GM12875 (cell line): Measurements from ENCODE around the gene CABP5.

Source experiments
- H3K4me3 ChIP-seq: one replicate; pipeline ENCODE4 v1.5.1; 2011; ENCODE audit warnings: low read depth, low read length, control low read depth
- TF ChIP-seq, protein P1 (sequence below): IDR thresholded peaks from 2 replicates; pipeline ENCODE4 v1.5.1; 2011; ENCODE audit warnings: low read depth, mild to moderate bottlenecking, control low read depth, inconsistent platforms, low read length, moderate library complexity, borderline replicate concordance; ENCODE audit not compliant: insufficient read depth

The CABP5 gene

GRCh38 chr19:48000846-48001245 lies 43.0 kb downstream of the CABP5 start:
- TF ChIP-seq, protein P1, sequence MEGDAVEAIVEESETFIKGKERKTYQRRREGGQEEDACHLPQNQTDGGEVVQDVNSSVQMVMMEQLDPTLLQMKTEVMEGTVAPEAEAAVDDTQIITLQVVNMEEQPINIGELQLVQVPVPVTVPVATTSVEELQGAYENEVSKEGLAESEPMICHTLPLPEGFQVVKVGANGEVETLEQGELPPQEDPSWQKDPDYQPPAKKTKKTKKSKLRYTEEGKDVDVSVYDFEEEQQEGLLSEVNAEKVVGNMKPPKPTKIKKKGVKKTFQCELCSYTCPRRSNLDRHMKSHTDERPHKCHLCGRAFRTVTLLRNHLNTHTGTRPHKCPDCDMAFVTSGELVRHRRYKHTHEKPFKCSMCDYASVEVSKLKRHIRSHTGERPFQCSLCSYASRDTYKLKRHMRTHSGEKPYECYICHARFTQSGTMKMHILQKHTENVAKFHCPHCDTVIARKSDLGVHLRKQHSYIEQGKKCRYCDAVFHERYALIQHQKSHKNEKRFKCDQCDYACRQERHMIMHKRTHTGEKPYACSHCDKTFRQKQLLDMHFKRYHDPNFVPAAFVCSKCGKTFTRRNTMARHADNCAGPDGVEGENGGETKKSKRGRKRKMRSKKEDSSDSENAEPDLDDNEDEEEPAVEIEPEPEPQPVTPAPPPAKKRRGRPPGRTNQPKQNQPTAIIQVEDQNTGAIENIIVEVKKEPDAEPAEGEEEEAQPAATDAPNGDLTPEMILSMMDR: no peak
- no peak overlapping the region for H3K4me3 ChIP-seq

DNA sequence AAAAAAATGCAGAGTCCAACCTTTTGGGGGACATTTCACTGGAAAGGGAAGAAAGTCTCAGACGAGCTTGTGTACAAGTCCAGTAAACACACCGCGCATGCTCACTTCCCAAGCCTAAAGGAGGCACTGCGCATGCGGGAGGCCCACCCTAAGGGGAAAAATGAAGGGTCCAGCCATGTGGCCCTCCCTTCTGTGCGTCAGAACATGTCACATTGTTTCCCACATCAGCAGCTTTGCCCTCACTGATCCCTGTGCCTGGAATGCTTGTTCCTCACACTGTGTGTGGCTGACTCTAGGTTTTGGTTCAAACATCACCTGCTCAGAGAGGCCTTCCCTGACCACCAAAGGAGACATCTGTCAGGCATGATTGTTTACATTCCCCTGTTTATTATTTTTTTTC lies 45.1 kb downstream of the CABP5 start:
- no peak overlapping the region for H3K4me3 ChIP-seq
- TF ChIP-seq, protein P1: no peak

GRCh38 chr19:47996230-47996727 lies 47.6 kb downstream of the CABP5 start:
- TF ChIP-seq, protein P1: no peak

DNA sequence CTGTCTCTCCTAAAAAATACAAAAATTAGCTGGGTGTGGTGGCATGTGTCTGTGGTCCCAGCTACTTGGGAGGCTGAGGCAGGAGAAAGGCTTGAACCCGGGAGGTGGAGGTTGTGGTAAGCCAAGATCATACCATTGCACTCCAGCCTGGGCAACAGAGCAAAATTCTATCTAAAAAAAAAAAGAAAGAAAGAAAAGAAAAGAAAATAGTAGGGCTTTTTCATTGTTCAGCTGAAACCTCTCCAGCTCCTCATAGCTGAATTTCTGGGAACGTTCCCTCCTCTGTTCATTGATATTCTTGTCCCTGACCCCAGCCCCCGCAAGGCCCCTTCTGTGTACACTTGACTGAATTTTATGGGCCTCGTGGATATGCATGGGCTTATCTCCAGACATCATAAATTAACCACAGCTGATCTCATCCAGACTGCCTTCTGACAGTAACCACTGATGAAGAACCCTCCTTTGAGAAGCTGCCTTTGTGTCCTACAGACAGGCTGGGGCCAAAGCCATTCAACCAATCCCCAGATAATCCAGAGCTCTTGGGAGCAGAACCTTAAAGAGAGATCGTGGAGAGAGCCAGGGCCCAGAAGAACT lies 49.6 kb downstream of the CABP5 start, which contains the start of gene ELSPBP1:
ELSPBP1 (plus strand) TSS at position 424 of the 594 bp plus-strand sequence. CDS start 14,036 bp downstream, outside the sequence.
- TF ChIP-seq, protein P1: no peak
- no peak within 1 kb of the TSS for H3K4me3 ChIP-seq

More at GRCh38 chr19:47996230-47996727, 47.6 kb downstream of the CABP5 start:
- no peak overlapping the region for H3K4me3 ChIP-seq

DNA sequence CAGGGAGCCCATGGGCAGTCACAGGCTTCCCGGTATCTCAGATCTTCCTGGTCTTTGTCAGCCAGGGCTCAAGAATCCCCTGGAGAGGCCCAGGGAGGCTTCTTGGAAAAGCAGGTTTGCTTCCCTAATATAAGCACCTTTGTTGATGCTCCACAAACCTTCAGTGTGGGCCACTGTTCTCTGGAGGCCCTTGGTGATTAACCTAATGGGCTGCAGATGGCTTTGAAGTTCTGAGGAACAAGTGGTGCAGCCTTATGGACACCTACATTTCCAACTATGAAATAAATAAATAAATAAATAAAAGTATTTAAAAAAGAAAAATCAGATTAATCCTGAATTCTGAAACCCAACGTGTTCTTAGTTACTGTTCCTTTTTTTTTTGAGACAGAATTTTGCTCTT lies 51.8 kb downstream of the CABP5 start, which contains the start of gene BSPH1:
BSPH1 (minus strand) TSS at position 101 of the 400 bp plus-strand sequence; CDS start at position 12, 89 bp downstream.
- TF ChIP-seq, protein P1: no peak
- no peak within 1 kb of the TSS for H3K4me3 ChIP-seq

- TF ChIP-seq, protein P1: no peak
- no peak overlapping the region for H3K4me3 ChIP-seq
These were observed 52.6 kb downstream of the CABP5 start for GRCh38 chr19:47991191-47991808.
